Caco-2 (cell line): ENCODE results near the gene DIAPH2. TPM values are rescaled to one million over a fixed set of nuclear protein-coding genes. Genes with fewer than 3 reads are reported as not detected.

Experiments used
- BruUV-seq: library from RNA; stranded (reverse); fragments of 400-500 nt; replicated peaks from 2 replicates; lab custom pipeline; 2021; lab: Mats Ljungman, UMichigan
- CTCF ChIA-PET: fragments of 300-600 bp; sonication (Branson Sonifier 250); formaldehyde crosslinking; loops from one replicate; lab custom pipeline; 2022; ENCODE audit warnings: antibody characterized with exemption; lab: Charles Lee
- POLR2A ChIA-PET: fragments of 300-600 bp; sonication (Branson Sonifier 250); formaldehyde crosslinking; loops from one replicate; lab custom pipeline; 2022; ENCODE audit warnings: antibody characterized with exemption; lab: Charles Lee
- DNase-seq, 2 experiments: peaks; one replicate each; pipeline versions ENCODE4 v3.0.0 to v3.0.0-alpha.2; 2020 to 2022
- H3K27me3 ChIP-seq: replicated peaks from 2 replicates; pipeline ENCODE4 v1.6.0; 2011; ENCODE audit warnings: low read length; ENCODE audit not compliant: control insufficient read depth, insufficient read depth
- H3K36me3 ChIP-seq: 2 replicates; pipeline ENCODE4 v1.5.1; 2011; ENCODE audit warnings: low read length; ENCODE audit not compliant: control insufficient read depth, insufficient read depth
- H3K4me1 ChIP-seq: fragments of 250-450 bp; sonication (Bioruptor Pico); 2 replicates; pipeline ENCODE4 v1.5.1; 2020; ENCODE audit warnings: mild to moderate bottlenecking
- H3K4me3 ChIP-seq: 2 replicates; pipeline ENCODE4 v1.5.1; 2011; ENCODE audit warnings: low read depth, mild to moderate bottlenecking, control low read depth, low read length
- H3K9me3 ChIP-seq: fragments of 250-450 bp; sonication (Bioruptor Pico); 2 replicates; pipeline ENCODE4 v1.5.1; 2020; ENCODE audit warnings: mild to moderate bottlenecking, moderate library complexity
- H3K27ac Mint-ChIP-seq: one replicate; pipeline ENCODE4 v1.8.0; 2022; ENCODE audit warnings: mixed read lengths; ENCODE audit not compliant: unreplicated experiment
- H3K27me3 Mint-ChIP-seq: one replicate; pipeline ENCODE4 v1.8.0; 2022; ENCODE audit warnings: mixed read lengths; ENCODE audit not compliant: insufficient read depth, unreplicated experiment
- H3K36me3 Mint-ChIP-seq: one replicate; pipeline ENCODE4 v1.8.0; 2022; ENCODE audit warnings: mild to moderate bottlenecking, mixed read lengths; ENCODE audit not compliant: insufficient read depth, unreplicated experiment
- H3K4me1 Mint-ChIP-seq: one replicate; pipeline ENCODE4 v1.8.0; 2022; ENCODE audit warnings: low read depth, mixed read lengths; ENCODE audit not compliant: unreplicated experiment
- H3K4me3 Mint-ChIP-seq: one replicate; pipeline ENCODE4 v1.8.0; 2022; ENCODE audit warnings: mild to moderate bottlenecking, moderate library complexity, mixed read lengths; ENCODE audit not compliant: unreplicated experiment
- H3K9me3 Mint-ChIP-seq: one replicate; pipeline ENCODE4 v1.8.0; 2022; ENCODE audit warnings: mixed read lengths; ENCODE audit not compliant: unreplicated experiment
- intact Hi-C: fragments of 100-400 bp; cut with micrococcal nuclease; formaldehyde crosslinking; loops from one replicate; pipeline ENCODE4 v1.10.0; 2022; ENCODE audit not compliant: unreplicated experiment
- total RNA-seq: library from RNA; stranded (reverse); gene quantifications from 2 replicates; pipeline ENCODE4 v1.2.3, GENCODE V29; 2022
- TF ChIP-seq, protein P1 (sequence below), 2 experiments: fragments of 200-600 bp in 1 of 2; IDR thresholded peaks; 1 replicate in 1 of 2; 2 replicates in 1 of 2; pipeline versions ENCODE4 v1.5.1 to v1.8.0; 2011 to 2022; ENCODE audit warnings: antibody characterized with exemption in 1 of 2, control low read depth in 1 of 2, inconsistent platforms in 1 of 2, low read depth in 1 of 2, low read length in 1 of 2, mild to moderate bottlenecking in 1 of 2, moderate library complexity in 1 of 2; ENCODE audit not compliant: insufficient read depth in 1 of 2, severe bottlenecking in 1 of 2, unreplicated experiment in 1 of 2

Gene DIAPH2
- total RNA-seq, 1 experiment from 2014 or later = 16.1 TPM

DNA sequence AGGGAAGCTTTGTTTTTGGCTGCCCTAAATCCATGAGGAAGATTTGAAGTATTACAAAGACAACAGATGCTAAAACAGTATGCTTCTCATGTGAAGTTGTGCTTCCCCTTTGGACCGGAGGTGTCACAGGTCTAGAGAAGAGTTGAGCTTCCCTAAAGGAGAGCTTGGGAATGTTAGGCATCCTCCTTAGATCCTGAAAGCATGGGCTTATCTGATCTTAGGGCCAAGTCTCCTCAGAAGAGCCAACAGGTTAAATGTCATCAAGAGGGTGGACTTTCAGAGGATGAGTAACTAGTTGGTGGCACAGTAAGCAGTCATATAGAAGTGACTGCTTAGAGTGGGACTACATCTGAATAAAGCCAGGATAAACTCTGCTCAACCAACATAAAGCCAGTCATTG, 404.5 kb downstream of the DIAPH2 start:
- Histone ChIP-seq H3K4me1 (no peaks in the 10 kb centered on the region), H3K27me3 (no peaks in the 10 kb centered on the region), H3K4me3 (no peak overlapping the region), H3K9me3 (no peaks in the 10 kb centered on the region), H3K36me3 (no peaks in the 10 kb centered on the region)
- TF ChIP-seq, protein P1, sequence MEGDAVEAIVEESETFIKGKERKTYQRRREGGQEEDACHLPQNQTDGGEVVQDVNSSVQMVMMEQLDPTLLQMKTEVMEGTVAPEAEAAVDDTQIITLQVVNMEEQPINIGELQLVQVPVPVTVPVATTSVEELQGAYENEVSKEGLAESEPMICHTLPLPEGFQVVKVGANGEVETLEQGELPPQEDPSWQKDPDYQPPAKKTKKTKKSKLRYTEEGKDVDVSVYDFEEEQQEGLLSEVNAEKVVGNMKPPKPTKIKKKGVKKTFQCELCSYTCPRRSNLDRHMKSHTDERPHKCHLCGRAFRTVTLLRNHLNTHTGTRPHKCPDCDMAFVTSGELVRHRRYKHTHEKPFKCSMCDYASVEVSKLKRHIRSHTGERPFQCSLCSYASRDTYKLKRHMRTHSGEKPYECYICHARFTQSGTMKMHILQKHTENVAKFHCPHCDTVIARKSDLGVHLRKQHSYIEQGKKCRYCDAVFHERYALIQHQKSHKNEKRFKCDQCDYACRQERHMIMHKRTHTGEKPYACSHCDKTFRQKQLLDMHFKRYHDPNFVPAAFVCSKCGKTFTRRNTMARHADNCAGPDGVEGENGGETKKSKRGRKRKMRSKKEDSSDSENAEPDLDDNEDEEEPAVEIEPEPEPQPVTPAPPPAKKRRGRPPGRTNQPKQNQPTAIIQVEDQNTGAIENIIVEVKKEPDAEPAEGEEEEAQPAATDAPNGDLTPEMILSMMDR (IDR thresholded peaks at IDR 0.05; ENCODE audit: insufficient read depth in 1 of 2, low read depth in 1 of 2, low read length in 1 of 2, severe bottlenecking in 1 of 2, unreplicated experiment in 1 of 2) = no peak
- H3K27ac Mint-ChIP-seq = no peak overlapping the region
- ChIA-PET POLR2A (no interaction called here), CTCF (no interaction called here)
- no peaks in the 10 kb centered on the region for H3K27me3 Mint-ChIP-seq
- H3K36me3 Mint-ChIP-seq = peaks cover 6% of the 10 kb centered on the region
- DNase-seq = no peak
- intact Hi-C loops = no loop called here
- H3K4me1 Mint-ChIP-seq = no peaks in the 10 kb centered on the region
- no TSS peak for BruUV-seq
- no peak overlapping the region for H3K4me3 Mint-ChIP-seq
- H3K9me3 Mint-ChIP-seq = no peaks in the 10 kb centered on the region

DNA sequence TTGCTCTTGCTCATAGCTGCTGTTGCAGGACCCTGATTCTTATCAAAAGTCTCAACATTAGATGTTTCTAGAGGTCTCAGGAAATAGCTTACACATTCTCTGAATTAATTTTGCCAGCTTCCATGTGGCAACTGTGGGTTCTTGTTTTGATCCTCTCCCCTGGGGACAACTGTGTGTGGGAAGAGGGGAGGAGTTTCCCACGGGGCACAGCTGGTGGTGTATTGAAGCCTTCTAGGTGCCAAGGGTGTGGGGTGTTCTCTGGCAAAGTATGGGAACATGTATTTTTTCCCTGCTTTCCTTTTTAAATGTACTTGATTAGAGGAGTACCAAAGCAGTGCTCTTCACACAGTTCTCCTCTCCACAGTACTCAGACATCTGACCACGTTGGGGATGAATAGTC, 411.7 kb downstream of the DIAPH2 start:
- H3K4me3 ChIP-seq = no peak overlapping the region
- no peak for DNase-seq
- no peaks in the 10 kb centered on the region for H3K4me1 ChIP-seq
- TF ChIP-seq, protein P1 (IDR thresholded peaks at IDR 0.05; ENCODE audit: insufficient read depth in 1 of 2, low read depth in 1 of 2, low read length in 1 of 2, severe bottlenecking in 1 of 2, unreplicated experiment in 1 of 2) = no peak
- intact Hi-C loops = no loop called here
- H3K27me3 Mint-ChIP-seq = no peaks in the 10 kb centered on the region
- H3K27ac Mint-ChIP-seq = no peak overlapping the region
- no peaks in the 10 kb centered on the region for H3K9me3 Mint-ChIP-seq
- CTCF ChIA-PET = no interaction called here
- H3K4me3 Mint-ChIP-seq = no peak overlapping the region
- H3K27me3 ChIP-seq = no peaks in the 10 kb centered on the region
- no peaks in the 10 kb centered on the region for H3K36me3 ChIP-seq
- POLR2A ChIA-PET = no interaction called here
- no TSS peak for BruUV-seq
- H3K4me1 Mint-ChIP-seq = no peaks in the 10 kb centered on the region
- peaks cover 6% of the 10 kb centered on the region for H3K36me3 Mint-ChIP-seq
- no peaks in the 10 kb centered on the region for H3K9me3 ChIP-seq

DNA sequence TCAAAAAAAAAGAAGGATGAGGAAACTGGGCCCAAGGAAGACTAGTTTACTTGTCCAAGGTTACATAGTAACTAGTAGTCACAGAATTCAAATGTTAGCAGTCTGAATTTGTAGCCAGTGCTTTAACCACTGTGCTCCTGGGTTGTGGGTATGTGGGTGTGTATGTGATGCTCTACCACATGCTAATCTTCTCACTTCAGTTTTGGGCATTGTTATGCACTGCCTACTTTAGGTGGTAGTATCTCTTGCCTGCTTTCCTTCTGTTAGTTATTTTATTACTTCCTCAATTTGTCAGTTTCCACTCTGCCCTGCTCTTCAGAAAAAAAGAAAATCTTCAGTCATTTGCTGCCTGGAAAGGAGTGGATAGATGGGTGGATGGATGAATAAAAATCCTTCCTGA, 418.3 kb downstream of the DIAPH2 start:
- POLR2A ChIA-PET = no interaction called here
- intact Hi-C loops = no loop called here

More for the DNA sequence above, 418.3 kb downstream of the DIAPH2 start:
- Mint-ChIP-seq H3K36me3 (no peaks in the 10 kb centered on the region), H3K27me3 (no peaks in the 10 kb centered on the region), H3K27ac (no peak overlapping the region), H3K4me3 (no peak overlapping the region), H3K9me3 (no peaks in the 10 kb centered on the region), H3K4me1 (no peaks in the 10 kb centered on the region)
- no peak overlapping the region for H3K4me3 ChIP-seq
- TF ChIP-seq, protein P1 (IDR thresholded peaks at IDR 0.05; ENCODE audit: insufficient read depth in 1 of 2, low read depth in 1 of 2, low read length in 1 of 2, severe bottlenecking in 1 of 2, unreplicated experiment in 1 of 2) = no peak
- DNase-seq = no peak
- no peaks in the 10 kb centered on the region for H3K36me3 ChIP-seq
- no peaks in the 10 kb centered on the region for H3K9me3 ChIP-seq
- H3K27me3 ChIP-seq = no peaks in the 10 kb centered on the region
- no peaks in the 10 kb centered on the region for H3K4me1 ChIP-seq
- CTCF ChIA-PET = no interaction called here
- no TSS peak for BruUV-seq
